GM12891 (cell line): ENCODE data around the gene HTRA3.
"Not testable (repeated sequence)": the region's sequence is repeated elsewhere in the genome, so short reads cannot be mapped to it uniquely, and the experiment has no call there.

ENCODE experiments used
- DNase-seq: peaks from one replicate; pipeline ENCODE4 v3.0.0; 2011; ENCODE audit warnings: low spot score; ENCODE audit not compliant: insufficient read length
- FAIRE-seq: peaks from 2 replicates; lab custom pipeline; 2011; peaks lifted over from hg19 to GRCh38; lab: Jason Lieb, UNC
- PAX5 ChIP-seq: IDR thresholded peaks from 2 replicates; pipeline ENCODE4 v1.6.1; 2011; ENCODE audit warnings: low read length, moderate library complexity, mild to moderate bottlenecking; ENCODE audit not compliant: insufficient read depth, severe bottlenecking
- POLR2A ChIP-seq: IDR thresholded peaks from 2 replicates; pipeline ENCODE4 v1.6.1; 2011; ENCODE audit warnings: low read depth, low read length, control low read depth
- POLR2AphosphoS5 ChIP-seq: IDR thresholded peaks from 2 replicates; pipeline ENCODE4 v1.6.1; 2011; ENCODE audit warnings: low read depth, low read length, control low read depth
- POU2F2 ChIP-seq: IDR thresholded peaks from 2 replicates; pipeline ENCODE4 v1.6.1; 2011; ENCODE audit warnings: low read depth, mild to moderate bottlenecking, control low read depth, low read length, moderate library complexity
- SPI1 ChIP-seq: IDR thresholded peaks from 2 replicates; pipeline ENCODE4 v1.6.1; 2011; ENCODE audit warnings: low read depth, low read length, control low read depth
- TAF1 ChIP-seq: IDR thresholded peaks from 2 replicates; pipeline ENCODE4 v1.6.1; 2011; ENCODE audit warnings: low read depth, low read length, control low read depth

HTRA3 gene

GRCh38 chr4:8338351-8338961 is 68.9 kb downstream of the HTRA3 start:
- no peak for FAIRE-seq
- TF ChIP-seq POU2F2 (no peak), POLR2AphosphoS5 (no peak), POLR2A (no peak), SPI1 (no peak), PAX5 (no peak), TAF1 (no peak)

GRCh38 chr4:8340781-8341241 is 71.3 kb downstream of the HTRA3 start:
- DNase-seq (no peak), FAIRE-seq (no peak)
- TF ChIP-seq POLR2AphosphoS5 = no peak
- TF ChIP-seq TAF1 = no peak
- TF ChIP-seq POLR2A = no peak
- no peak for TF ChIP-seq POU2F2
- TF ChIP-seq PAX5 = no peak
- no peak for TF ChIP-seq SPI1

More at GRCh38 chr4:8338351-8338961, 68.9 kb downstream of the HTRA3 start:
- no peak for DNase-seq

- FAIRE-seq, DNase-seq: not testable (repeated sequence)
Observed at GRCh38 chr4:8341281-8341680, 71.7 kb downstream of the HTRA3 start.

DNA sequence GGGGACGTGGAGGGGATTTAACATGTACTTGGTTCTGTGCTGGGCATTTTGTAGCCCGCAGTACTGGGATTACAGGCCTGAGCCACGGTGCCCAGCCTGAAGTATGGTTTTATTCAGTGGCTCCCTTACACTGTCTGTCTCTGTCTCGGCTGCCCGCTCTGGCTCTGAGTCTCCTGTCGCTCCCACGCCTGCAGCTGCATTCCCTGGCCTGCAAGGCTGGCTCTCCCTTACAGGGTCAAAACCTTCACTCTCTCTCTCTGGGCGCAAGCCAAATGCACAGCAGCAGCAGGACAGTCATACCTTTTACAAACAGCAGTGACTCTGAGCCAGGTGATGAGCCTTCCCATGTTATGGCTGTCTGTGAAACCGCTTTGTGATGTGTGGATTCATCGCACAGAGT is 72.1 kb downstream of the HTRA3 start:
- FAIRE-seq = no peak
- DNase-seq = no peak
- TF ChIP-seq SPI1 (no peak), POLR2AphosphoS5 (no peak), PAX5 (no peak), POLR2A (no peak)

GRCh38 chr4:8342651-8343261 is 73.2 kb downstream of the HTRA3 start:
- DNase-seq (no peak), FAIRE-seq (no peak)
- TF ChIP-seq POLR2AphosphoS5 (no peak), SPI1 (no peak), PAX5 (no peak), POLR2A (no peak), TAF1 (no peak), POU2F2 (no peak)

DNA sequence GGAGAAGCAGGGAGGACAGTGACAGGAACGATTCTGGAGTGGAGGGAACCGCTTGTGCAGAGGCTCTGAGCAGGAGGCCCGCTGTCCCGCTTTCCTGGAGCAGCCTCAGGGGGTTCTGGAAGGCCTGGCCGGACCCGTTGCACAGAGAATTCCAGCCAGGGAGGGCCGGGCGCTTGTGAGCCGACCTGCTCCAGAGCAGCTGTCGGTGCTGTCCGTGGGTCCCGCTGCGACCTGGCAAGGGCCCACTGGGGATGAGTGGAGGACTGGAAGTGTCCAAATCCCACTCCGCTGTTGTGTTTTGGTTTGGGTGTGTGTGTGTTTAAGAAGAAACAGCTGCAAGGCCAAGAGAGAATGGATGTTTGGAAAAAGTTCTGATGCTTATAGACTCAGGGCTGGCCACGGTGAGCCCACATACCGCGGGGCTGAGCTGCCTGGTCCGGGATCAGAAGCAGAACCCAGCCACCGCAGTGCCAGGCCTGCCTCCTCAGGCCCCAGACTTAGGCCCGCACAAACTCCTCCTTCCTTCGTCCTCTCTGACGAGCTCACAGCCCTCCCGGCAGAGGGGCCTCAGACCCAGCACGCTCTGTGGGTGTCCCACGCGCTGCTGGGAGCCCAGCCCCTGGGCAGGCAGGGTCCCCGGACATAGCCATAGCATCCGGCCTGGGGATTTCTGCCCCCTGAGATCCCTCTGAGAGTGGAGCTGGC is 73.9 kb downstream of the HTRA3 start:
- no peak for FAIRE-seq
- no peak for DNase-seq
- TF ChIP-seq PAX5 (no peak), SPI1 (no peak), POLR2AphosphoS5 (no peak), POU2F2 (no peak), TAF1 (no peak), POLR2A (no peak)

DNA sequence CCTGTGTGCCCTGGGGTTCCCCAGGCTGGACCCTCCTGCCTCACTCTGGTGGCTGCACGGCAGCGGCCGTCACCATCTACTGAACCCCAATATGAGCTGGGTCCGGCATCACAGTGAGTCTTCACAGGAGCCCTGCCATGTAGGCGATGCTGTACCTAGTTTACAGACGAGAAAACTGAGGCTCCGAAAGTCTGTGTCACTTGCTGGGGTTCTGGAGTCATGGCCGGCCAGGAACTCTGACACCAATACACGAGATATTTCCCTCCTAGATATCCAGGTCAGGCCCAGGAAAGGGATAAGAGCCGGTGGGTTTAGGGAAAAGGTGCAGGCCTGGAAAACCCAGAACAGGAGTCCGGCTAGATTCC is 74.4 kb downstream of the HTRA3 start:
- DNase-seq (no peak), FAIRE-seq (no peak)
- TF ChIP-seq POLR2A = no peak

- DNase-seq = no peak
- no peak for FAIRE-seq
- TF ChIP-seq POLR2A (no peak), TAF1 (no peak), POLR2AphosphoS5 (no peak), POU2F2 (no peak), SPI1 (no peak), PAX5 (no peak)
Observed at GRCh38 chr4:8344377-8344776, 74.8 kb downstream of the HTRA3 start.

GRCh38 chr4:8345053-8345945 is 75.7 kb downstream of the HTRA3 start:
- DNase-seq (no peak), FAIRE-seq (no peak)
- TF ChIP-seq POU2F2 (no peak), TAF1 (no peak), POLR2A (no peak), POLR2AphosphoS5 (no peak), SPI1 (no peak), PAX5 (no peak)
